Fibroblast of peridontal ligament (primary cell): Measurements from ENCODE around the gene IGSF1.
"Not testable (repeated sequence)": the region's sequence is repeated elsewhere in the genome, so short reads cannot be mapped to it uniquely, and the experiment has no call there.

ENCODE experiments used
- DNase-seq: peaks from one replicate; pipeline ENCODE4 v3.0.0-alpha.2; 2010; ENCODE audit errors: extremely low read depth

The IGSF1 gene

DNA sequence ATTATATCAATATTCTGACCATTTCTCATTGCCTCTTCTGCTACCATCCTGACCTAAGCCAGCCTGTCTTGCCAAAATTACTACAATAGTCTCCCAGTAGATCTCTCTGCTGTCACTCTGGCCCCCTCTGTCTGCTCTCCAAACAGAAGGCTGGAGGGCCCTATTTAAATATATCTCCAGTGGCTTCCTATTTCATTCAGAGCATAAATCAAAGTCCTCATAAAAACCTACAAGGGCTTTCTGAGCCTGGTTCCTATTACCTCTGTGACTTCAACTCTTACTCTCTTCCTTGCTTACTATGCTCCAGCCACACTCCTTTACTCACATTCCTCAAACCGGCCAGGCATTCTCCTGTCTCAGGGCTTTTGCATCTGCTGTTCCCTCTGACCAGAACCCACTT, 19.0 kb downstream of the IGSF1 start:
- DNase-seq, result no peak

DNA sequence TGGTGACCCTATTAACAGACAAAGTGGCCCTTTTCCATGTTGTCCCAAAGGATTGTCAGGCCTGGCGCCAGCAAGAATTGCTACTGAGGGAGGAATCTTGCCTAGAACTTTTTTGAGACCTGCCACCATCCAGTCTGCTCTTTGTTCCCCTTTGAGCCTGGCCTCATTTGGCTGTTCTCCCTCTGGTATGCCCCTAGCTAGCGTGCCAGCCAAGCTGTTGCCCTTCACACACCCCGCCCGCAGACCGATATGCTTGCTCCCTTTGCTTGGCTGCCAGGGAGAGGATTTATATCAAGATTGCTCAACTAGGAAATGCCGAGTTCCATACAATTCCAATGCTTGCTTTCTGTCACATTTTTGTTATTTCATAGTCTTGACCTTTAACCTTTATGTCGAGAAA, 24.4 kb downstream of the IGSF1 start:
- no peak for DNase-seq

GRCh38 chrX:131264053-131264452, 25.1 kb downstream of the IGSF1 start:
- DNase-seq, result no peak

- DNase-seq, result no peak
Measured at GRCh38 chrX:131262738-131263679, 26.1 kb downstream of the IGSF1 start.

GRCh38 chrX:131262200-131262599, 26.9 kb downstream of the IGSF1 start:
- no peak for DNase-seq

DNA sequence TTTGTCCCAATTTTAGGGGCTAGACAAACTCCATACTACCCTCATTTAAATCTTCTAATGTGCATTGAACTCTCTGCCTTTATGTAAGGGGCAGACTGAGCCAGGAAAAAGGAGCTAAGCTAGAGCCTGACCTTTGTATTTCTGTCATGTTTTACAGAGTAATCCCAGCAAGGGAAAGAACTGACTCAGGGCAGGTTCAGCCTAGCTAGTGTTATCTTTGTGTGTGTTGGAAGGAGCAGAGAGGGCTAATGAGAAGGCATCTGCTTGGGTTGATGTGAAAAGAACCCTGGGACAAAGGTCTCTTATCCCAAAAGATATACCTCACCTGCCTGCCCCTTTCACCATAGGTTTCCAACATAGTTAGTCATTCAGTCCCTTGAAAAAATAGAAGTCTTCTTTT, 31.7 kb downstream of the IGSF1 start:
- no peak for DNase-seq

- DNase-seq, result not testable (repeated sequence)
Measured at GRCh38 chrX:131250984-131251738, 37.9 kb downstream of the IGSF1 start.

DNA sequence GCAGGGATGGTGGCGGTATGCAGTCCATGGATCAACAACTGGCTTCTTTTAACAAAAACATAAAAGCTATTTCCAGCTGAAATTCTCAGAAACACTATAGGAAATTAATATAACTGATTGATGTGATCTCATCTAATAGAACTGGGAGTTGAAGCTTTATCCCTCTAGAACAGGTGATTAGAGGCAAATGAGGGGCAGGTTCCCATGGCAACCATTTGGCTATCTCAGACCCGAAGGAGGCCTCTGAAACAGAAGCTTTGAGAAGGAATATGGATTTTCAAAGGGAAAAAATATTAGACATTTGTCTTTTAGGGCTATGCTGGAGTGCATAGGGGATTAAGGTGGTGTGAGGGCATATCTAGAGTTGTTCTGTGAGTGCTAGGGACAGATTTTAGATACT, 50.0 kb downstream of the IGSF1 start:
- DNase-seq, result no peak

GRCh38 chrX:131237363-131237762, 51.7 kb downstream of the IGSF1 start:
- DNase-seq, result no peak

DNA sequence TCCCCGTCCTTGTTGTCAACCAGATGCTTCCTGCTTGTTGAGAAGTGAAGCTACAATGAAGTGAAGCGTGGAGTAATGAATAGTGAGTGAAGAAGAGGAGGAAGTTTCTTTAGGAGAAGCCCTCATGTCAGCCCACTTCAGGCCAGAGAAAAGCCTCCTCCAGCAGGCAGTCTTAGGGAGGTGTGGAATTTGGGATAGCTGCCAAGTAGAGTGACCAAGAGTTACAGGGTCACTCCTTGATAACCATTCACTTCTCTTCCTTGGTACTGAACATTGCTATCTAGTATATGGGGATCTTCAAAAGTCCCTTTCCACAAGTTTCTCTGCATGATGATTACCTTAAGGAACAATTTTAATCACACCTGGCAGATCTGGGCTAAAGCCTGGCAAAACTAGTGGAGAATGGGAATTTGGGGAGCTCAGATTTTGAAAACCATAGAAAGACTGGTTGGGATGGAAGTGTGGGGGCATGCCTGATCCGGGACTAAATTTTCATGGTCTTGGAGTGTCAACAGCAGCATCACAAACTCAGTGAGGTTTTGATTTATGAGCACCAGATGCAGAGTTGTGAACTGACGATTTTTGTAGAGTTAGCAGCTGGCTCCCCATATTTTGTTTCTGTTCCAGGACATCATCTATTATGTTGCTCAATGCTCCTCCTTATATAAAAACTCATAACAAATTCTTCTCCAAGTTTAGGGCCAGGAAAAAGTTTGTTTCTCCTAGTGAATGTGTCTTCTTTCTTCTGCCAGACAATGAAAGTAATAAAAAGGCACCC, 53.1 kb downstream of the IGSF1 start:
- no peak for DNase-seq

GRCh38 chrX:131227608-131228007, 61.5 kb downstream of the IGSF1 start:
- no peak for DNase-seq

- no peak for DNase-seq
Measured at GRCh38 chrX:131226591-131226990, 62.5 kb downstream of the IGSF1 start.

- no peak for DNase-seq
Measured at GRCh38 chrX:131225078-131225477, 64.0 kb downstream of the IGSF1 start.
